K562 (cell line): ENCODE results near the gene SHFL. TPM values are rescaled to one million over a fixed set of nuclear protein-coding genes. Genes with fewer than 3 reads are reported as not detected.
A peak's percentile ranks its signal among the peaks of the same experiment; 100 is the strongest.

Source experiments
- ARID1B ChIP-seq: fragments of 450-650 bp; IDR thresholded peaks from 2 replicates; pipeline ENCODE4 v1.6.1; 2016; ENCODE audit warnings: antibody characterized with exemption, mild to moderate bottlenecking, inconsistent platforms
- CAMTA2 ChIP-seq: fragments of 250-450 bp; sonication (Bioruptor Pico); conservative IDR thresholded peaks from 2 replicates; pipeline ENCODE4 v1.5.1; 2022
- GATA2 ChIP-seq: sonication (generic); formaldehyde crosslinking; IDR thresholded peaks from 2 replicates; pipeline ENCODE4 v1.4.0; 2020; ENCODE audit warnings: mild to moderate bottlenecking, missing genetic modification reagents
- GTF2E2 ChIP-seq: fragments of 200-800 bp; sonication (Bioruptor generic); IDR thresholded peaks from 2 replicates; pipeline ENCODE4 v1.6.1; 2016; ENCODE audit warnings: missing genetic modification characterization, missing compliant biosample characterization
- HNRNPH1 ChIP-seq: fragments of 200-400 bp; formaldehyde crosslinking; optimal IDR thresholded peaks from 2 replicates; pipeline ENCODE3; 2017; ENCODE audit warnings: low read depth, mild to moderate bottlenecking, low read length, moderate library complexity
- HNRNPUL1 ChIP-seq: fragments of 200-400 bp; formaldehyde crosslinking; IDR thresholded peaks from 2 replicates; pipeline ENCODE4 v1.6.1; 2017; ENCODE audit warnings: low read length
- IFI16 ChIP-seq: fragments of 250-450 bp; sonication (Bioruptor Pico); IDR thresholded peaks from 2 replicates; pipeline ENCODE4 v2.1.2; 2022; ENCODE audit warnings: mild to moderate bottlenecking, inconsistent platforms
- KDM5B ChIP-seq: fragments of 200-600 bp; sonication (generic); IDR thresholded peaks from 2 replicates; pipeline ENCODE4 v1.6.1; 2012; ENCODE audit warnings: low read depth, mild to moderate bottlenecking, moderate library complexity, low read length, control low read depth, inconsistent platforms; ENCODE audit not compliant: insufficient replicate concordance
- KHSRP ChIP-seq: fragments of 450-650 bp; IDR thresholded peaks from 2 replicates; pipeline ENCODE4 v1.6.1; 2017
- MCM2 ChIP-seq: fragments of 450-650 bp; IDR thresholded peaks from 2 replicates; pipeline ENCODE4 v1.6.1; 2017; ENCODE audit warnings: low read depth, mild to moderate bottlenecking
- MIER1 ChIP-seq: fragments of 450-650 bp; IDR thresholded peaks from 2 replicates; pipeline ENCODE4 v1.6.1; 2016; ENCODE audit warnings: antibody characterized with exemption, mild to moderate bottlenecking, low read depth
- PHF21A ChIP-seq: fragments of 450-650 bp; IDR thresholded peaks from 2 replicates; pipeline ENCODE4 v1.6.1; 2017; ENCODE audit warnings: low read depth, borderline replicate concordance
- PHTF2 ChIP-seq: fragments of 250-450 bp; sonication (Bioruptor Pico); IDR thresholded peaks from 2 replicates; pipeline ENCODE4 v1.5.0; 2021; ENCODE audit warnings: mild to moderate bottlenecking
- ZNF134 ChIP-seq: fragments of 250-450 bp; sonication (Bioruptor Pico); conservative IDR thresholded peaks from 2 replicates; pipeline ENCODE4 v1.4.0; 2020
- ZNF212 ChIP-seq: fragments of 450-650 bp; formaldehyde crosslinking; IDR thresholded peaks from 2 replicates; pipeline ENCODE4 v1.4.0; 2020; ENCODE audit warnings: mild to moderate bottlenecking
- ZNF263 ChIP-seq: sonication (generic); formaldehyde crosslinking; IDR thresholded peaks from 2 replicates; pipeline ENCODE4 v1.8.0; 2022; ENCODE audit warnings: mild to moderate bottlenecking, missing genetic modification reagents, borderline replicate concordance
- ZNF551 ChIP-seq: fragments of 250-450 bp; sonication (Bioruptor Pico); IDR thresholded peaks from 2 replicates; pipeline ENCODE4 v1.5.0; 2021; ENCODE audit warnings: mild to moderate bottlenecking, moderate library complexity
- polyA plus RNA-seq, 8 experiments: library from polyadenylated mRNA; depleted of rRNA in 4 of 8; stranded (reverse) in 5 of 8; unstranded in 3 of 8; fragments of >200 nt; fragmentation: Nextera tagmentation in 2 of 8; fragmentation: Illumina TruSeq in 1 of 8; extraction: Ambion mirVana in 2 of 8; extraction: Trizol in 1 of 8; gene quantifications; 2 replicates each; pipeline versions ENCODE4 v1.2.1 to v1.2.3, GENCODE V29; 2011 to 2014; ENCODE audit warnings: inconsistent platforms in 1 of 8, missing spikeins in 1 of 8
- total RNA-seq, 7 experiments: library from RNA; depleted of rRNA in 6 of 7; stranded (reverse); fragments of >200 nt in 6 of 7; fragmentation: Illumina TruSeq in 2 of 7; extraction: Trizol in 2 of 7; gene quantifications; 2 replicates each; pipeline versions ENCODE4 v1.2.1 to v1.2.3, GENCODE V29; 2011 to 2021; ENCODE audit warnings: low replicate concordance in 1 of 7
- TF ChIP-seq, protein P1 (sequence below), 2 experiments: fragments of 450-650 bp; IDR thresholded peaks; 2 replicates each; pipeline ENCODE4 v1.6.1; 2016; ENCODE audit warnings: mild to moderate bottlenecking in 2 of 2, borderline replicate concordance in 1 of 2, low read depth in 1 of 2, moderate library complexity in 1 of 2
- TF ChIP-seq, protein P2 (sequence below): fragments of 150-350 bp; IDR thresholded peaks from 2 replicates; pipeline ENCODE4 v1.6.1; 2014; ENCODE audit warnings: low read depth, mild to moderate bottlenecking, low read length, borderline replicate concordance

The SHFL gene
- total and polyA plus RNA-seq, 9 of the 15 experiments (the other 6 are each of a cell fraction or from before 2014, with no cell fraction given), result 1.5 to 25.7 (median 13.0) TPM

DNA sequence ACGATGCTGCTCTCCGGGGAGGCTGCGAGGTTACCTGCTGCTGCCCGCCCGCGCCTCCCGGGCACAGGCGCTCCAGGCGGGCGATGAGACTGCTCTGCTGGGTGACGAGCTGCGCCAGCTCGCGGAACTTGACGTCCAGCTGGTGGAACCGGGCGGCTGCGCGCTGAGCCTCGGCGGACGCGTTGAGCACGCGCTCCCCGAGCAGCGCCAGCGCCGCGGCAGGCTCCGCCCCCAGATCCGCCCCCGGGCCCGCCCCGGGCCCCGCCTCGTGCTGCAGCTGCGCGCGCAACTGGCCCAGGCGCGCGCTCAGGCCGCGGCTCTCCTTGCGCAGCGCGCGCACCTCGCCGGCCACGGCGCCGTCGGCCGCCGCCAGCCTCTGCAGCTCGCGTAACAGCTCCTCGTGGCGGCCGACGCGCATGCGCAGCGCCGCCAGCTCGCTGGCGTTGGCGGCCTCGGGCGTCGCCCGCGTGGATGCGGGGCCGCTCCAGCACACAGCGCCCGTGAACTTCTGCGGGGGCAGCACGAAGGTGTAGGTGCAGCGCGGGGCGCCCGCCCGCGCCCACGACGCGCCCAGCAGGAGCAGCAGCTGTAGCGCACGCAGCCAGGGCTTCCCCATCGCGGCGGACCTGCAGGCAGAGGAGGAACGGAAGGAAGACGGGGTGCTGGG lies 10.0 kb downstream of the SHFL start (continued):
- TF ChIP-seq, protein P1, sequence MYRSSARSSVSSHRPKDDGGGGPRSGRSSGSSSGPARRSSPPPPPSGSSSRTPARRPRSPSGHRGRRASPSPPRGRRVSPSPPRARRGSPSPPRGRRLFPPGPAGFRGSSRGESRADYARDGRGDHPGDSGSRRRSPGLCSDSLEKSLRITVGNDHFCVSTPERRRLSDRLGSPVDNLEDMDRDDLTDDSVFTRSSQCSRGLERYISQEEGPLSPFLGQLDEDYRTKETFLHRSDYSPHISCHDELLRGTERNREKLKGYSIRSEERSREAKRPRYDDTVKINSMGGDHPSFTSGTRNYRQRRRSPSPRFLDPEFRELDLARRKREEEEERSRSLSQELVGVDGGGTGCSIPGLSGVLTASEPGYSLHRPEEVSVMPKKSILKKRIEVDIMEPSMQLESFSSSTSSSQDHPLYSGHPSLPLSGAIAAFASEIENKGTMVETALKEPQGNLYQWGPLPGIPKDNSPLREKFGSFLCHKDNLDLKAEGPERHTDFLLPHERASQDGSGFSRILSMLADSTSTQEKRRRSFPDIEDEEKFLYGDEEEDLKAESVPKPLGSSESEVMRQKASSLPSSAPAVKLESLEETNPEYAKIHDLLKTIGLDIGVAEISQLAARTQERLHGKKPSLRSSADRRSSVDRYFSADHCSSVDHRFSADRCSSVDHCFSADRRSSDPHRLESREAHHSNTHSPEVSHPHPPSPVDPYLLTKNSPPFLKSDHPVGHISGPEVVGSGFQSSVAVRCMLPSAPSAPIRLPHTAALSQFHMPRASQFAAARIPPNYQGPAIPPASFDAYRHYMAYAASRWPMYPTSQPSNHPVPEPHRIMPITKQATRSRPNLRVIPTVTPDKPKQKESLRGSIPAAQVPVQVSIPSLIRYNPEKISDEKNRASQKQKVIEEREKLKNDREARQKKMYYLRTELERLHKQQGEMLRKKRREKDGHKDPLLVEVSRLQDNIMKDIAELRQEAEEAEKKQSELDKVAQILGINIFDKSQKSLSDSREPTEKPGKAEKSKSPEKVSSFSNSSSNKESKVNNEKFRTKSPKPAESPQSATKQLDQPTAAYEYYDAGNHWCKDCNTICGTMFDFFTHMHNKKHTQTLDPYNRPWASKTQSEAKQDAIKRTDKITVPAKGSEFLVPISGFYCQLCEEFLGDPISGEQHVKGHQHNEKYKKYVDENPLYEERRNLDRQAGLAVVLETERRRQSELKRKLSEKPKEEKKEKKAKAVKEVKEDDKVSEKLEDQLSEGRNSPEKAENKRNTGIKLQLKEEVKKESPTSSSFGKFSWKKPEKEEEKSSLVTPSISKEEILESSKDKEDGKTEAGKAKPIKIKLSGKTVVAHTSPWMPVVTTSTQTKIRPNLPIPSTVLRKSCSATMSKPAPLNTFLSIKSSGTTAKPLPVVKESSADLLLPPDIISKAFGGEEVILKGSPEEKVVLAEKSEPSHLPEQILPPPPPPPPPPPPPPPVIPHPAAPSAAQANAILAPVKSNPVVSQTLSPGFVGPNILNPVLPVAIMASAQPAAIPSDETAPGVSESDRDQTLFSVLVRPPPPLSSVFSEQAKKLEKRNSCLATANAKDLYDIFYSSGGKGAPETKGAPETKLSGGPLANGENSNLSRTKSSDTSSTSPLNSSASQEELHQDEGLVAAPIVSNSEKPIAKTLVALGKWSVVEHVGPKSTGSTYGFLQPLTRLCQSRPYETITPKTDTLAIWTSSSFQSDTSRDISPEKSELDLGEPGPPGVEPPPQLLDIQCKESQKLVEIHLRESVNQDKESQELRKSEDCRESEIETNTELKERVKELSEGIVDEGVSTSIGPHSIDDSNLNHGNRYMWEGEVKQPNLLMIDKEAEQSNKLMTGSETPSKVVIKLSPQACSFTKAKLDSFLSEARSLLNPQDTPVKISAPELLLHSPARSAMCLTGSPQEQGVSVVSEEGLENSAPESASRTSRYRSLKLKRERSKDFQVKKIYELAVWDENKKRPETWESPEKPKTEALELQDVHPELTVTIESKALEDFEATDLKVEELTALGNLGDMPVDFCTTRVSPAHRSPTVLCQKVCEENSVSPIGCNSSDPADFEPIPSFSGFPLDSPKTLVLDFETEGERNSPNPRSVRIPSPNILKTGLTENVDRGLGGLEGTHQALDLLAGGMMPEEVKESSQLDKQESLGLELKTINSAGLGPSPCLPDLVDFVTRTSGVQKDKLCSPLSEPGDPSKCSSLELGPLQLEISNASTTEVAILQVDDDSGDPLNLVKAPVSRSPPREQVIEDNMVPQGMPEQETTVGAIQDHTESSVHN (IDR thresholded peaks at IDR 0.05; ENCODE audit: borderline replicate concordance in 1 of 2, low read depth in 1 of 2), result no peak
- TF ChIP-seq CAMTA2 (CRISPR knock-in tag) (no peak), MIER1 (no peak), ARID1B (no peak), ZNF263 (peak; percentile 31; the same call in 1 of the 2 replicates), PHF21A (no peak), ZNF551 (CRISPR knock-in tag) (no peak), KHSRP (no peak), PHTF2 (CRISPR knock-in tag) (no peak), ZNF212 (CRISPR knock-in tag) (no peak), GTF2E2 (tag) (no peak), HNRNPUL1 (no peak), ZNF134 (CRISPR knock-in tag) (no peak), KDM5B (peak; percentile 79), HNRNPH1 (no peak), GATA2 (CRISPR knock-in tag) (no peak), IFI16 (CRISPR knock-in tag) (no peak), MCM2 (no peak)
- TF ChIP-seq, protein P2, sequence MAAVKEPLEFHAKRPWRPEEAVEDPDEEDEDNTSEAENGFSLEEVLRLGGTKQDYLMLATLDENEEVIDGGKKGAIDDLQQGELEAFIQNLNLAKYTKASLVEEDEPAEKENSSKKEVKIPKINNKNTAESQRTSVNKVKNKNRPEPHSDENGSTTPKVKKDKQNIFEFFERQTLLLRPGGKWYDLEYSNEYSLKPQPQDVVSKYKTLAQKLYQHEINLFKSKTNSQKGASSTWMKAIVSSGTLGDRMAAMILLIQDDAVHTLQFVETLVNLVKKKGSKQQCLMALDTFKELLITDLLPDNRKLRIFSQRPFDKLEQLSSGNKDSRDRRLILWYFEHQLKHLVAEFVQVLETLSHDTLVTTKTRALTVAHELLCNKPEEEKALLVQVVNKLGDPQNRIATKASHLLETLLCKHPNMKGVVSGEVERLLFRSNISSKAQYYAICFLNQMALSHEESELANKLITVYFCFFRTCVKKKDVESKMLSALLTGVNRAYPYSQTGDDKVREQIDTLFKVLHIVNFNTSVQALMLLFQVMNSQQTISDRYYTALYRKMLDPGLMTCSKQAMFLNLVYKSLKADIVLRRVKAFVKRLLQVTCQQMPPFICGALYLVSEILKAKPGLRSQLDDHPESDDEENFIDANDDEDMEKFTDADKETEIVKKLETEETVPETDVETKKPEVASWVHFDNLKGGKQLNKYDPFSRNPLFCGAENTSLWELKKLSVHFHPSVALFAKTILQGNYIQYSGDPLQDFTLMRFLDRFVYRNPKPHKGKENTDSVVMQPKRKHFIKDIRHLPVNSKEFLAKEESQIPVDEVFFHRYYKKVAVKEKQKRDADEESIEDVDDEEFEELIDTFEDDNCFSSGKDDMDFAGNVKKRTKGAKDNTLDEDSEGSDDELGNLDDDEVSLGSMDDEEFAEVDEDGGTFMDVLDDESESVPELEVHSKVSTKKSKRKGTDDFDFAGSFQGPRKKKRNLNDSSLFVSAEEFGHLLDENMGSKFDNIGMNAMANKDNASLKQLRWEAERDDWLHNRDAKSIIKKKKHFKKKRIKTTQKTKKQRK, result no peak
